Measurements from ENCODE around the gene OR2T35.

- TF ChIP-seq EZH2phosphoT487 (IDR thresholded peaks at IDR 0.05; ENCODE audit: insufficient read depth, low read depth): no peak
- no peak for TF ChIP-seq EZH2 (IDR thresholded peaks at IDR 0.05; ENCODE audit: insufficient read depth, poor library complexity, severe bottlenecking)
These were observed 23.3 kb downstream of the OR2T35 start for GRCh38 chr1:248621770-248622169.

Measured in GM23248 (cell line).